PFSK-1 (cell line): Measurements from ENCODE around the gene LRRC32.

Experiments
- FOXP2 ChIP-seq: optimal IDR thresholded peaks from 2 replicates; pipeline ENCODE3; 2011; ENCODE audit warnings: borderline replicate concordance, control low read depth, inconsistent platforms; ENCODE audit not compliant: insufficient read depth; ENCODE audit errors: extremely low read length, extremely low read depth
- POLR2AphosphoS5 ChIP-seq: IDR thresholded peaks from 2 replicates; pipeline ENCODE4 v1.6.1; 2012; ENCODE audit warnings: low read depth, mild to moderate bottlenecking, control low read depth, low read length, moderate library complexity
- TAF1 ChIP-seq: IDR thresholded peaks from 2 replicates; pipeline ENCODE4 v1.6.1; 2012; ENCODE audit warnings: low read length, control low read depth, borderline replicate concordance; ENCODE audit not compliant: insufficient read depth
- TF ChIP-seq, protein P1 (sequence below), 2 experiments: IDR thresholded peaks; 2 replicates each; pipeline versions ENCODE4 v1.6.1 to v1.8.0; 2011 to 2012; ENCODE audit warnings: low read depth in 2 of 2, low read length in 2 of 2, control low read depth in 1 of 2, inconsistent platforms in 1 of 2, mild to moderate bottlenecking in 1 of 2, moderate library complexity in 1 of 2; ENCODE audit not compliant: insufficient read depth in 1 of 2

DNA sequence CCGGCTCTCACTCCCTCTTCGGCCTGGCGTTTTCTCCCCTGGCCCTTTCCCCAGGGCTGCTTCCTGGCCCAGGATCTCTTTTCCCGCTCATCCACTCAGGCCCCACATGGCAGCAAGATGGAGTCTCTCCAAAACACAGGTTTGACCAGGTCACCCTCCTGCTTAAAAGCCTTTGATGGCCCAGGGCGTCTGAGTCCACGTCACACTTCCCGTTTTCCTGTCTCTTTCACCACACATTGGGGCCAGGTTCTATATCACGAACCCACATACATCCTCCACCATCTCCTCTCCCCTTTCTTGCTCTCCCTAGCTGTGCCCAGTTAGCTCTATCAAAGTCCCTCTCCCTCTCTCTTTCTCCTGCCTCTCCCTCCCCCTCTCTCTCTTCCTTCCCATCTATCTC is 7.8 kb upstream of the LRRC32 start:
- TF ChIP-seq POLR2AphosphoS5 (no peak), FOXP2 (no peak), TAF1 (no peak)
- TF ChIP-seq, protein P1, sequence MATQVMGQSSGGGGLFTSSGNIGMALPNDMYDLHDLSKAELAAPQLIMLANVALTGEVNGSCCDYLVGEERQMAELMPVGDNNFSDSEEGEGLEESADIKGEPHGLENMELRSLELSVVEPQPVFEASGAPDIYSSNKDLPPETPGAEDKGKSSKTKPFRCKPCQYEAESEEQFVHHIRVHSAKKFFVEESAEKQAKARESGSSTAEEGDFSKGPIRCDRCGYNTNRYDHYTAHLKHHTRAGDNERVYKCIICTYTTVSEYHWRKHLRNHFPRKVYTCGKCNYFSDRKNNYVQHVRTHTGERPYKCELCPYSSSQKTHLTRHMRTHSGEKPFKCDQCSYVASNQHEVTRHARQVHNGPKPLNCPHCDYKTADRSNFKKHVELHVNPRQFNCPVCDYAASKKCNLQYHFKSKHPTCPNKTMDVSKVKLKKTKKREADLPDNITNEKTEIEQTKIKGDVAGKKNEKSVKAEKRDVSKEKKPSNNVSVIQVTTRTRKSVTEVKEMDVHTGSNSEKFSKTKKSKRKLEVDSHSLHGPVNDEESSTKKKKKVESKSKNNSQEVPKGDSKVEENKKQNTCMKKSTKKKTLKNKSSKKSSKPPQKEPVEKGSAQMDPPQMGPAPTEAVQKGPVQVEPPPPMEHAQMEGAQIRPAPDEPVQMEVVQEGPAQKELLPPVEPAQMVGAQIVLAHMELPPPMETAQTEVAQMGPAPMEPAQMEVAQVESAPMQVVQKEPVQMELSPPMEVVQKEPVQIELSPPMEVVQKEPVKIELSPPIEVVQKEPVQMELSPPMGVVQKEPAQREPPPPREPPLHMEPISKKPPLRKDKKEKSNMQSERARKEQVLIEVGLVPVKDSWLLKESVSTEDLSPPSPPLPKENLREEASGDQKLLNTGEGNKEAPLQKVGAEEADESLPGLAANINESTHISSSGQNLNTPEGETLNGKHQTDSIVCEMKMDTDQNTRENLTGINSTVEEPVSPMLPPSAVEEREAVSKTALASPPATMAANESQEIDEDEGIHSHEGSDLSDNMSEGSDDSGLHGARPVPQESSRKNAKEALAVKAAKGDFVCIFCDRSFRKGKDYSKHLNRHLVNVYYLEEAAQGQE (IDR thresholded peaks at IDR 0.05; ENCODE audit: insufficient read depth in 1 of 2, low read depth in 2 of 2, low read length in 2 of 2) = no peak
